ENCODE measurements around the gene PALMD.

Gene PALMD

DNA sequence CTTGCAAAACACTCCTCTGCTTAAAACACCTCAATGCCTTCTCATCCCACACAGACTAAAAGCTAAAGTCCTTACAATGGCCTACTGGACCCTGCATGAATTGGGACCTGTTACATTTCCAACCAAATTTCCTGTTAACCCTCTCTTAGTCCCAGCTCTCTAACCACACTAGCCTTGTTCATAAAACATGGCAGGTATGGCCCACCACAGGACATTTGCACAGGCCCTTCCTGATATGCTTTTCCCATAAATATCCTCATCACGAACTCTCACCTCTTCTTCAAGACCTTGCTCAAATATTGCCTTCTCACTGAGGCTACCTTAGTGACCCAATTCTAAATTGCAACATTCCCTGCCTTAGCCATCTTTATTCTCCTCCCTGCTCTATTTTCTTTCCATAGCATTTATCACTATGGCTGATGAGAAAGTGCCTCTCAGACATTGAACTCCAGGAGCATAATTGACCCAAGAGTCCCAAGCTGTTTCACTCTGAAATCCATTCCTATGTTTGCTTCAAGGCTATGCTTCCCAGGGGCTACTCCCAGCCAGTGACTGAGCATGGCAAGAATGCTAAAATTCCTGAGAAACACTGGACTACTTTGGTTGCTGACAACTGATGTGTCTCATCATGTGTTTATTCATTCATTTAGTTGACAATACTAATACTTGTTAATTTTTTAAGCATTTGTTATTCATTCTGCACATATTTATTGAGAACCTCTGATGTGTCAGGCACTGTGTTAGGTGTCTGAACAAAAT, 2.7 kb upstream of the PALMD start:
- TF ChIP-seq, protein P1, sequence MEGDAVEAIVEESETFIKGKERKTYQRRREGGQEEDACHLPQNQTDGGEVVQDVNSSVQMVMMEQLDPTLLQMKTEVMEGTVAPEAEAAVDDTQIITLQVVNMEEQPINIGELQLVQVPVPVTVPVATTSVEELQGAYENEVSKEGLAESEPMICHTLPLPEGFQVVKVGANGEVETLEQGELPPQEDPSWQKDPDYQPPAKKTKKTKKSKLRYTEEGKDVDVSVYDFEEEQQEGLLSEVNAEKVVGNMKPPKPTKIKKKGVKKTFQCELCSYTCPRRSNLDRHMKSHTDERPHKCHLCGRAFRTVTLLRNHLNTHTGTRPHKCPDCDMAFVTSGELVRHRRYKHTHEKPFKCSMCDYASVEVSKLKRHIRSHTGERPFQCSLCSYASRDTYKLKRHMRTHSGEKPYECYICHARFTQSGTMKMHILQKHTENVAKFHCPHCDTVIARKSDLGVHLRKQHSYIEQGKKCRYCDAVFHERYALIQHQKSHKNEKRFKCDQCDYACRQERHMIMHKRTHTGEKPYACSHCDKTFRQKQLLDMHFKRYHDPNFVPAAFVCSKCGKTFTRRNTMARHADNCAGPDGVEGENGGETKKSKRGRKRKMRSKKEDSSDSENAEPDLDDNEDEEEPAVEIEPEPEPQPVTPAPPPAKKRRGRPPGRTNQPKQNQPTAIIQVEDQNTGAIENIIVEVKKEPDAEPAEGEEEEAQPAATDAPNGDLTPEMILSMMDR (IDR thresholded peaks at IDR 0.05), result no peak

DNA sequence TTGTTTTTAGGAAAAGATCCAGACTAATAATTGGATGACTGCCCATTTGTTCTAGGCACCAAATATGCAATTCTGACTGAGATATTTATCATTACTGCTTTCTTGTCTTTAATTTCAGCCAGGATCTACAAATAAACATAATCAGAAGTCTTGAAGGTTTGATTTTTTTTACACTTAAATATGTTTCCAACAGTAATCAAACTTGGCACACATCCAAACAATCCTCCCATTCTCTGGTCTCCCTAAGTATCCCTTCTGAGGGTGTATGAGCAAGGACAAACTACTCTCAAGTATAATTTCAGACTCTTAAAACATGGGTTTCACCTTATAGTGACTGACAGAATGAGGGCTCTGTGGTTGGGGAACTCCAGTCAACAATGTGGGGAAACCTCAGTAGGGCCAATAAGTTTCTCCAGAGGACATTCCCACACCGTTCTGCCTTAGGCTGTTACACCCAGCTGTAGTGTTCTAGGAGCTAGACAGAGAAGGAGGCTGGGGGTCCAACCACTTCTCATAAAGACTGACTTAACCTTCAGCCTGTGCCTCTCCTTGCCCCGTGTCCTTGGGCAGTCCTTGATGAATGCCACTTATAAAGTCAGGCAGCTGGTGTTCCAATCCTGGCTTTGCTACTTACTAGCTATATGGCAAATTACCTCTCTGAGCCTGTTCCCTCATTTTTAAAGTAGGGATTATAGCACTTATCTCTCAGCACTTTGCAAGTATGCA, 1.5 kb upstream of the PALMD start:
- TF ChIP-seq, protein P1 (IDR thresholded peaks at IDR 0.05), result no peak

DNA sequence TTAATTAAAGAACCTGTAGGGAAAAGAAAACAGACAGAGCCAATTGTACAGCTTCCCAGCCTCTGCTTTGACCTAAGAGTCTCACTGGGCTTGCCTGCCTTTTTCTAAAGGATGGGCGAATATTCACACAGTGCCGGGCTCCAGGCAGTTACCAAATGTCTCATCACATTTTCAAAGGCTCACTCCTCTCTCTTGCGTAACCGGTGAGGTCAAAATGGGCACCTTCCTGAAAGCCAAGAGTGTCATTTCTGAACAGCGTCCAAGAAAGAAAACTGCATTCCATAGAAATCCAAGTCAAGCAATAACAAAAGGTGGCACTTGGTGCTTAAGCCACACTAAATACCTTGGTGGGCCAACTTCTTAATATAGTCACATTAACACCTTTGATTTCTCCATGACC, 710 bp upstream of the PALMD start:
- TF ChIP-seq, protein P1 (IDR thresholded peaks at IDR 0.05), result no peak

DNA sequence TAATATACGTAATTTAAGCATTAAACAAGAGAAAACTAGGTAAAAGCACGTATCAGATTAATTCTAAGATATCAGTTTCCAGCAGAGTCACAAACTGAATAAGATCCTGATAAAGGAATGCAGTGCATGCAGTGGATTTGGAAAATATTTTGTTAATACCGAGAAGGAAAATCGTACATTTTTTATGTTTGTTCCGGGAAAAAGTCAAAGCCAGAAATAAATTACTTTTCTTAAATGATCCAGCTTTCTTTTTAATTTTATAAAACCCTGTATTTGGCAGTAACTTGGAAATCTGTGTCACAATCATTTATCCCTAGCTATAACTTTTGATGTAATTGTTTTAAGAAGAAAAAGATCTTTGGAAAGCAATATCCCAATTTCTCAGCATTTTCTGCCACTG, 955 bp downstream of the PALMD start:
- TF ChIP-seq, protein P1 (IDR thresholded peaks at IDR 0.05), result no peak

DNA sequence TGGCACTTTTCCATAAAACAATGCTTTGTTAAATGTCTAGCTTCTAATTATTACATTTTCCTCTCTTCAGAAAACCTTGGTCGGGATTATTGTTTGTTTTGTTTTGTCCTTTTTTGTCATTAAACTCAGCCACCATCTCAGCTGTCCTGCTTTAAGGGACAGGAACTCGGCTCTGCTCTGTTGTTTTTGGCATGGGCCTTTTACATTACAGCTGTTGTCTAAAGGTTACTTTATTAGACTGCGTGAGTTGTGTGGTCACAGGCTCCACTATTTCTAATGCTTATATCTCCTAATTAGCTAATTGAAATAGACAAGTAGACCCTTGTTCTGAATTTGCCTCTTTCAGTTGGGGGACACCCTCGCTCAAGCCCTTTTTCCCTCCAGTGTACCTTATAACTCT, 1.6 kb downstream of the PALMD start:
- TF ChIP-seq, protein P1 (IDR thresholded peaks at IDR 0.05), result no peak

DNA sequence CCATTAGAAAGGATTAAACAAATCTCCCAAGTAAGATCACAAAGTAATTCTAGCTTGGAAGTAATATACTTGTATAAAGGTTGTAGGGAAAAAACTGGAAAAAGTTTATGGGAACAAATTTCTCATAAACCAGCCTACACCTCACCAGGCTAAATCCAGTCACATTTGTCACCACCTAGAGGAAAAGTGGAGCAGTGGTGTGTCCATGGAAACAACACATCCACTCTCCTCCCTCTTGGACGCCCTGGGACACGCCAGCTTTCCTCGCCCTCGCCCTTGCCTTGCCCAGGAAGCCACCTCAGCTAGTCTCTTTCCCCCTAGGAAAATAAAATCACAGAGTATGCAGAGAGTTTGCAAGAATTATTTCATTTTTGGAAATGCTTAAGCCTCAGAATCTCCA, 2.2 kb downstream of the PALMD start:
- TF ChIP-seq, protein P1 (IDR thresholded peaks at IDR 0.05), result peak; percentile 62

GRCh38 chr1:99650030-99650429, 4.1 kb downstream of the PALMD start:
- TF ChIP-seq, protein P1 (IDR thresholded peaks at IDR 0.05), result no peak
